Measurements from ENCODE around the gene SOST.
A peak's percentile ranks its signal among the peaks of the same experiment; 100 is the strongest.

SOST gene

GRCh38 chr17:43759836-43760235, 1.2 kb upstream of the SOST start:
- H3K27me3 ChIP-seq (replicated peaks; ENCODE audit: control insufficient read depth, insufficient read depth, low read length): peaks cover 40% of the 10 kb centered on the region
- H3K4me3 ChIP-seq (ENCODE audit: low read length): no peak overlapping the region

GRCh38 chr17:43758086-43758485, 505 bp downstream of the SOST start:
- H3K4me3 ChIP-seq (ENCODE audit: low read length): no peak overlapping the region
- no peak for DNase-seq (ENCODE audit: low read depth)
- H3K9ac ChIP-seq (ENCODE audit: low read length): no peak overlapping the region
- no peaks in the 10 kb centered on the region for H3K36me3 ChIP-seq (ENCODE audit: control insufficient read depth, insufficient read depth, low read length, severe bottlenecking)
- no peaks in the 10 kb centered on the region for H3K9me3 ChIP-seq (ENCODE audit: control insufficient read depth, low read length)
- peaks cover 4% of the 10 kb centered on the region for H3K4me1 ChIP-seq (ENCODE audit: control insufficient read depth, insufficient read depth, low read length)
- H3K27me3 ChIP-seq (replicated peaks; ENCODE audit: control insufficient read depth, insufficient read depth, low read length): peaks cover 48% of the 10 kb centered on the region

More at GRCh38 chr17:43759836-43760235, 1.2 kb upstream of the SOST start:
- no peaks in the 10 kb centered on the region for H3K36me3 ChIP-seq (ENCODE audit: control insufficient read depth, insufficient read depth, low read length, severe bottlenecking)
- no peak overlapping the region for H3K9ac ChIP-seq (ENCODE audit: low read length)
- peaks cover 13% of the 10 kb centered on the region for H3K4me1 ChIP-seq (ENCODE audit: control insufficient read depth, insufficient read depth, low read length)
- no peaks in the 10 kb centered on the region for H3K9me3 ChIP-seq (ENCODE audit: control insufficient read depth, low read length)
- no peak for DNase-seq (ENCODE audit: low read depth)

- H3K27me3 ChIP-seq (replicated peaks; ENCODE audit: control insufficient read depth, insufficient read depth, low read length): peaks cover 54% of the 10 kb centered on the region
- H3K9me3 ChIP-seq (ENCODE audit: control insufficient read depth, low read length): no peaks in the 10 kb centered on the region
- no peak overlapping the region for H3K9ac ChIP-seq (ENCODE audit: low read length)
- no peaks in the 10 kb centered on the region for H3K36me3 ChIP-seq (ENCODE audit: control insufficient read depth, insufficient read depth, low read length, severe bottlenecking)
- H3K4me1 ChIP-seq (ENCODE audit: control insufficient read depth, insufficient read depth, low read length): peaks cover 4% of the 10 kb centered on the region
- no peak overlapping the region for H3K4me3 ChIP-seq (ENCODE audit: low read length)
- DNase-seq (ENCODE audit: low read depth): no peak
Measured at GRCh38 chr17:43757171-43757660, 1.4 kb downstream of the SOST start.

GRCh38 chr17:43756201-43756600, 2.4 kb downstream of the SOST start:
- Histone ChIP-seq H3K9ac (ENCODE audit: low read length) (no peak overlapping the region), H3K4me1 (ENCODE audit: control insufficient read depth, insufficient read depth, low read length) (peaks cover 4% of the 10 kb centered on the region), H3K36me3 (ENCODE audit: control insufficient read depth, insufficient read depth, low read length, severe bottlenecking) (no peaks in the 10 kb centered on the region), H3K27me3 (replicated peaks; ENCODE audit: control insufficient read depth, insufficient read depth, low read length) (peaks cover 63% of the 10 kb centered on the region), H3K4me3 (ENCODE audit: low read length) (no peak overlapping the region), H3K9me3 (ENCODE audit: control insufficient read depth, low read length) (no peaks in the 10 kb centered on the region)
- no peak for DNase-seq (ENCODE audit: low read depth)

GRCh38 chr17:43755389-43755875, 3.2 kb downstream of the SOST start:
- Histone ChIP-seq H3K27me3 (replicated peaks; ENCODE audit: control insufficient read depth, insufficient read depth, low read length) (peaks cover 70% of the 10 kb centered on the region), H3K4me3 (ENCODE audit: low read length) (peak overlapping the region; percentile 16), H3K4me1 (ENCODE audit: control insufficient read depth, insufficient read depth, low read length) (peaks cover 4% of the 10 kb centered on the region), H3K9me3 (ENCODE audit: control insufficient read depth, low read length) (no peaks in the 10 kb centered on the region), H3K9ac (ENCODE audit: low read length) (no peak overlapping the region), H3K36me3 (ENCODE audit: control insufficient read depth, insufficient read depth, low read length, severe bottlenecking) (no peaks in the 10 kb centered on the region)
- no peak for DNase-seq (ENCODE audit: low read depth)

GRCh38 chr17:43754947-43755346, 3.6 kb downstream of the SOST start:
- peaks cover 4% of the 10 kb centered on the region for H3K4me1 ChIP-seq (ENCODE audit: control insufficient read depth, insufficient read depth, low read length)
- no peak overlapping the region for H3K9ac ChIP-seq (ENCODE audit: low read length)
- H3K4me3 ChIP-seq (ENCODE audit: low read length): no peak overlapping the region
- DNase-seq (ENCODE audit: low read depth): no peak
- H3K27me3 ChIP-seq (replicated peaks; ENCODE audit: control insufficient read depth, insufficient read depth, low read length): peaks cover 70% of the 10 kb centered on the region
- H3K36me3 ChIP-seq (ENCODE audit: control insufficient read depth, insufficient read depth, low read length, severe bottlenecking): no peaks in the 10 kb centered on the region
- H3K9me3 ChIP-seq (ENCODE audit: control insufficient read depth, low read length): no peaks in the 10 kb centered on the region

- H3K4me1 ChIP-seq (ENCODE audit: control insufficient read depth, insufficient read depth, low read length): peaks cover 4% of the 10 kb centered on the region
- H3K4me3 ChIP-seq (ENCODE audit: low read length): no peak overlapping the region
- DNase-seq (ENCODE audit: low read depth): no peak
- peaks cover 61% of the 10 kb centered on the region for H3K27me3 ChIP-seq (replicated peaks; ENCODE audit: control insufficient read depth, insufficient read depth, low read length)
- H3K36me3 ChIP-seq (ENCODE audit: control insufficient read depth, insufficient read depth, low read length, severe bottlenecking): no peaks in the 10 kb centered on the region
- no peak overlapping the region for H3K9ac ChIP-seq (ENCODE audit: low read length)
- no peaks in the 10 kb centered on the region for H3K9me3 ChIP-seq (ENCODE audit: control insufficient read depth, low read length)
Measured at GRCh38 chr17:43753493-43754129, 5.0 kb downstream of the SOST start.

- no peaks in the 10 kb centered on the region for H3K9me3 ChIP-seq (ENCODE audit: control insufficient read depth, low read length)
- no peak overlapping the region for H3K4me3 ChIP-seq (ENCODE audit: low read length)
- H3K27me3 ChIP-seq (replicated peaks; ENCODE audit: control insufficient read depth, insufficient read depth, low read length): peaks cover 30% of the 10 kb centered on the region
Measured at GRCh38 chr17:43750153-43750552, 8.4 kb downstream of the SOST start.

GRCh38 chr17:43745541-43745940, 13.1 kb downstream of the SOST start:
- DNase-seq (ENCODE audit: low read depth): no peak
- Histone ChIP-seq H3K4me3 (ENCODE audit: low read length) (no peak overlapping the region), H3K36me3 (ENCODE audit: control insufficient read depth, insufficient read depth, low read length, severe bottlenecking) (no peaks in the 10 kb centered on the region), H3K9me3 (ENCODE audit: control insufficient read depth, low read length) (no peaks in the 10 kb centered on the region), H3K27me3 (replicated peaks; ENCODE audit: control insufficient read depth, insufficient read depth, low read length) (peaks cover 20% of the 10 kb centered on the region), H3K9ac (ENCODE audit: low read length) (no peak overlapping the region), H3K4me1 (ENCODE audit: control insufficient read depth, insufficient read depth, low read length) (peaks cover 21% of the 10 kb centered on the region)

More at GRCh38 chr17:43750153-43750552, 8.4 kb downstream of the SOST start:
- peaks cover 14% of the 10 kb centered on the region for H3K4me1 ChIP-seq (ENCODE audit: control insufficient read depth, insufficient read depth, low read length)
- H3K36me3 ChIP-seq (ENCODE audit: control insufficient read depth, insufficient read depth, low read length, severe bottlenecking): no peaks in the 10 kb centered on the region
- DNase-seq (ENCODE audit: low read depth): no peak
- H3K9ac ChIP-seq (ENCODE audit: low read length): no peak overlapping the region

GRCh38 chr17:43741636-43742035, 17.0 kb downstream of the SOST start:
- Histone ChIP-seq H3K9me3 (ENCODE audit: control insufficient read depth, low read length) (no peaks in the 10 kb centered on the region), H3K9ac (ENCODE audit: low read length) (no peak overlapping the region), H3K4me1 (ENCODE audit: control insufficient read depth, insufficient read depth, low read length) (peaks cover 36% of the 10 kb centered on the region), H3K36me3 (ENCODE audit: control insufficient read depth, insufficient read depth, low read length, severe bottlenecking) (no peaks in the 10 kb centered on the region), H3K27me3 (replicated peaks; ENCODE audit: control insufficient read depth, insufficient read depth, low read length) (peaks cover 19% of the 10 kb centered on the region), H3K4me3 (ENCODE audit: low read length) (no peak overlapping the region)
- no peak for DNase-seq (ENCODE audit: low read depth)

- H3K4me3 ChIP-seq (ENCODE audit: low read length): no peak overlapping the region
- DNase-seq (ENCODE audit: low read depth): peak; percentile 51
- H3K4me1 ChIP-seq (ENCODE audit: control insufficient read depth, insufficient read depth, low read length): peaks cover 31% of the 10 kb centered on the region
- peaks cover 19% of the 10 kb centered on the region for H3K27me3 ChIP-seq (replicated peaks; ENCODE audit: control insufficient read depth, insufficient read depth, low read length)
- no peak overlapping the region for H3K9ac ChIP-seq (ENCODE audit: low read length)
- no peaks in the 10 kb centered on the region for H3K9me3 ChIP-seq (ENCODE audit: control insufficient read depth, low read length)
- H3K36me3 ChIP-seq (ENCODE audit: control insufficient read depth, insufficient read depth, low read length, severe bottlenecking): no peaks in the 10 kb centered on the region
Measured at GRCh38 chr17:43740541-43740940, 18.1 kb downstream of the SOST start.

GRCh38 chr17:43737722-43738121, 20.9 kb downstream of the SOST start:
- peaks cover under 1% of the 10 kb centered on the region for H3K27me3 ChIP-seq (replicated peaks; ENCODE audit: control insufficient read depth, insufficient read depth, low read length)
- no peak overlapping the region for H3K4me3 ChIP-seq (ENCODE audit: low read length)
- no peak overlapping the region for H3K9ac ChIP-seq (ENCODE audit: low read length)
- no peaks in the 10 kb centered on the region for H3K36me3 ChIP-seq (ENCODE audit: control insufficient read depth, insufficient read depth, low read length, severe bottlenecking)
- H3K4me1 ChIP-seq (ENCODE audit: control insufficient read depth, insufficient read depth, low read length): peaks cover 50% of the 10 kb centered on the region
- DNase-seq (ENCODE audit: low read depth): no peak
- no peaks in the 10 kb centered on the region for H3K9me3 ChIP-seq (ENCODE audit: control insufficient read depth, low read length)

Measured in adipocyte (in vitro differentiated cells).